SU-DHL-6 (cell line): ENCODE data around the gene SELENOO.

Experiments used
- H2AFZ ChIP-seq: fragments of 200-600 bp; sonication (generic); 2 replicates; pipeline ENCODE4 v1.6.1; 2014; ENCODE audit warnings: low read depth, mild to moderate bottlenecking, moderate library complexity, mixed read lengths, antibody characterized with exemption, low read length; ENCODE audit not compliant: severe bottlenecking
- H3F3A ChIP-seq: fragments of 200-600 bp; shearing (Covaris generic); 2 replicates; pipeline ENCODE4 v1.6.0; 2016; ENCODE audit warnings: antibody characterized with exemption, mild to moderate bottlenecking; ENCODE audit not compliant: insufficient read depth
- H3K27ac ChIP-seq: fragments of 200-600 bp; sonication (generic); 2 replicates; pipeline ENCODE4 v1.5.1; 2016; ENCODE audit warnings: low read depth, mild to moderate bottlenecking, low read length, moderate library complexity, mixed read lengths
- H3K27me3 ChIP-seq: fragments of 200-600 bp; sonication (generic), shearing (Covaris generic); 2 replicates; pipeline ENCODE4 v1.6.0; 2014; ENCODE audit warnings: mild to moderate bottlenecking, low read length
- H3K36me3 ChIP-seq: fragments of 200-600 bp; sonication (generic); 2 replicates; pipeline ENCODE4 v1.6.1; 2014; ENCODE audit warnings: mild to moderate bottlenecking, low read length, mixed read lengths
- H3K4me2 ChIP-seq: fragments of 300-600, 200-600 bp; shearing (Covaris generic), sonication (generic); 2 replicates; pipeline ENCODE4 v1.6.0; 2014; ENCODE audit warnings: low read length, low read depth, mild to moderate bottlenecking; ENCODE audit not compliant: poor library complexity, severe bottlenecking
- H3K4me3 ChIP-seq: fragments of 200-600 bp; sonication (generic); 2 replicates; pipeline ENCODE4 v1.5.1; 2014; ENCODE audit warnings: antibody characterized with exemption, low read length, mild to moderate bottlenecking, mixed read lengths; ENCODE audit not compliant: insufficient read depth, poor library complexity, severe bottlenecking
- H3K79me2 ChIP-seq: fragments of 200-600 bp; sonication (generic); 2 replicates; pipeline ENCODE4 v1.6.1; 2014; ENCODE audit warnings: mild to moderate bottlenecking, low read length, moderate library complexity; ENCODE audit not compliant: insufficient read depth
- H3K9ac ChIP-seq: fragments of 200-600 bp; sonication (generic); 2 replicates; pipeline ENCODE4 v1.7.0; 2014; ENCODE audit warnings: mild to moderate bottlenecking, low read length
- H3K9me2 ChIP-seq: fragments of 200-600 bp; sonication (generic); replicated peaks from 2 replicates; pipeline ENCODE4 v1.6.1; 2014; ENCODE audit warnings: low read length; ENCODE audit not compliant: insufficient read depth
- H3K9me3 ChIP-seq: fragments of 200-600 bp; sonication (generic); 2 replicates; pipeline ENCODE4 v1.6.1; 2014; ENCODE audit warnings: low read length, mixed read lengths; ENCODE audit not compliant: insufficient read depth
- H4K20me1 ChIP-seq: fragments of 200-600 bp; sonication (generic); 2 replicates; pipeline ENCODE4 v1.6.1; 2014; ENCODE audit warnings: low read depth, mild to moderate bottlenecking, antibody characterized with exemption, low read length, moderate library complexity, mixed read lengths
- EZH2phosphoT487 ChIP-seq: fragments of 200-600 bp; sonication (generic), shearing (Covaris generic); conservative IDR thresholded peaks from 2 replicates; pipeline ENCODE4 v1.6.1; 2018; ENCODE audit warnings: mild to moderate bottlenecking, antibody characterized with exemption, low read length, moderate library complexity, mixed read lengths
- TF ChIP-seq, protein P1 (sequence below): fragments of 200-600 bp; sonication (generic); IDR thresholded peaks from one replicate; pipeline ENCODE4 v1.5.1; 2017; ENCODE audit warnings: antibody characterized with exemption, mild to moderate bottlenecking, low read length, moderate library complexity; ENCODE audit not compliant: insufficient read depth, poor library complexity, severe bottlenecking

SELENOO gene

DNA sequence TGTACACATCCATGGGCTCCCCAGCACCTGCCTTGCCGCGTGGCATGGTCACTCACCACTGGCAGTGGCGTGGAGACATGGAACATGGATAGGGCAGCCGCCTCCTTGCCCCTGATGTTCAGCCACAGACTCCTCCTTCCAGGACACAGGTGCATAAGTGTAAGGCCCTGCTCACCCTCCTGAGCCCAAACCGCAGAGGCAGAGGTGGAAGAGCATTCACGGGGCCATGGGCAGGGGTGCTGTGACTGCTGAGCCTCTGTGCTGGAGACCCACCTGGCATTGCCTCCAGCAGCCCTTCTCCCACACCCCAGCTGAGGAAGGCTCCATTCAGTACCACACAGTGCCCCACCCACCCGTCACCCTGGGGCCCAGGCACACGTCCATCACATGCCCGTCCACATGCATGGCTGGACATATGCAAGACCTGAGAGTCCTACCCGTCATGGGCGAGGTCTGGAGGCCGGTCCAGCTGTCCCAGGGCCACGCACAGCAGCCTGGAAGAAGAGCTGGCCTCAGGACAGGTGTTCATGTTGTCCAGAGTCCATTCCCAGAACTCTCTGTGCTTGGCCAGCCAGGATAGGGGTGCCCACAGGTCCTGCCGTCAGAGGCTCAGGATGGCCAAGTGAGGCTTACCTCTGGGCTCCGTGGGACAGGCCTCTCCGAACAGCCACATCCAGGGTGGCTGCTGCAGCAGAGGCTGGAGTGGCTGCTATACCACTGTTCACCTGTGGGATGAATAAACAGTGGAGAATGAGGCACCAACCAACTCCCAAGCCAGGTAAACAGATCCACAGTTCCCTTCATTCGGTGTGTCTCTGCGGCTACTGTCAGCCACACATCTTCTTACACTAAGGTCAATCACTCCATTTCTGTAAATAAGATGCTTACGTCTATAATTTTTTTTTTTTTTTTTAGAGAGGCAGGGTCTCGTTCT is 45.7 kb downstream of the SELENOO start:
- Histone ChIP-seq H3K36me3 (no peaks in the 10 kb centered on the region), H3K79me2 (peaks cover 34% of the 10 kb centered on the region), H3K27ac (no peak overlapping the region), H3F3A (peaks cover 35% of the 10 kb centered on the region), H3K9ac (no peak overlapping the region), H3K4me3 (no peak overlapping the region), H3K27me3 (no peaks in the 10 kb centered on the region), H4K20me1 (no peaks in the 10 kb centered on the region), H3K9me2 (no peaks in the 10 kb centered on the region), H2AFZ (no peak overlapping the region), H3K9me3 (no peaks in the 10 kb centered on the region), H3K4me2 (no peak overlapping the region)
- no peak for TF ChIP-seq EZH2phosphoT487

DNA sequence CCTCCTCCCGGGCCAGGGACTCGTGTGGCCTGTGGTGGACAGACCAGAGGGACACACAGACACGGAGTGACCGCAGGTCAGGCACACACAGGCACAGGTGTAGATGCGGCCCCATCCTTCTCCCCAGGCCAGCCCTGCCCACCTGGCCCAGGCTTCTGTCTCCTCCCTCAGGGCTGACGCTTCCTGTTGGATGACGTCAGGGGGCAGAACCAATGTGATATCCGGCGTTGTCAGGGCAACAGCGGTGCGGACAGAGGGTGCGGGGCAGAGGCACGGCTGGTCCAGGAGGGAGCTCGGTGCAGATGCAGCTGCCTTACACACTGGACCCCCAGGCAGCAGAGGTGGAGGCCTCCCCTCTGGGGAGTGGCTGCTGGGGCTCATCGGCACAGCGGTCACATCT is 46.9 kb downstream of the SELENOO start:
- TF ChIP-seq, protein P1, sequence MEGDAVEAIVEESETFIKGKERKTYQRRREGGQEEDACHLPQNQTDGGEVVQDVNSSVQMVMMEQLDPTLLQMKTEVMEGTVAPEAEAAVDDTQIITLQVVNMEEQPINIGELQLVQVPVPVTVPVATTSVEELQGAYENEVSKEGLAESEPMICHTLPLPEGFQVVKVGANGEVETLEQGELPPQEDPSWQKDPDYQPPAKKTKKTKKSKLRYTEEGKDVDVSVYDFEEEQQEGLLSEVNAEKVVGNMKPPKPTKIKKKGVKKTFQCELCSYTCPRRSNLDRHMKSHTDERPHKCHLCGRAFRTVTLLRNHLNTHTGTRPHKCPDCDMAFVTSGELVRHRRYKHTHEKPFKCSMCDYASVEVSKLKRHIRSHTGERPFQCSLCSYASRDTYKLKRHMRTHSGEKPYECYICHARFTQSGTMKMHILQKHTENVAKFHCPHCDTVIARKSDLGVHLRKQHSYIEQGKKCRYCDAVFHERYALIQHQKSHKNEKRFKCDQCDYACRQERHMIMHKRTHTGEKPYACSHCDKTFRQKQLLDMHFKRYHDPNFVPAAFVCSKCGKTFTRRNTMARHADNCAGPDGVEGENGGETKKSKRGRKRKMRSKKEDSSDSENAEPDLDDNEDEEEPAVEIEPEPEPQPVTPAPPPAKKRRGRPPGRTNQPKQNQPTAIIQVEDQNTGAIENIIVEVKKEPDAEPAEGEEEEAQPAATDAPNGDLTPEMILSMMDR: no peak
- TF ChIP-seq EZH2phosphoT487: no peak
- Histone ChIP-seq H3K4me2 (peak overlapping the region; percentile 4), H3K4me3 (no peak overlapping the region), H3K27me3 (no peaks in the 10 kb centered on the region), H3K9ac (no peak overlapping the region), H3K27ac (no peak overlapping the region), H3K9me3 (no peaks in the 10 kb centered on the region), H2AFZ (no peak overlapping the region), H3F3A (peaks cover 32% of the 10 kb centered on the region), H3K9me2 (no peaks in the 10 kb centered on the region), H3K36me3 (no peaks in the 10 kb centered on the region), H4K20me1 (no peaks in the 10 kb centered on the region), H3K79me2 (peaks cover 23% of the 10 kb centered on the region)

DNA sequence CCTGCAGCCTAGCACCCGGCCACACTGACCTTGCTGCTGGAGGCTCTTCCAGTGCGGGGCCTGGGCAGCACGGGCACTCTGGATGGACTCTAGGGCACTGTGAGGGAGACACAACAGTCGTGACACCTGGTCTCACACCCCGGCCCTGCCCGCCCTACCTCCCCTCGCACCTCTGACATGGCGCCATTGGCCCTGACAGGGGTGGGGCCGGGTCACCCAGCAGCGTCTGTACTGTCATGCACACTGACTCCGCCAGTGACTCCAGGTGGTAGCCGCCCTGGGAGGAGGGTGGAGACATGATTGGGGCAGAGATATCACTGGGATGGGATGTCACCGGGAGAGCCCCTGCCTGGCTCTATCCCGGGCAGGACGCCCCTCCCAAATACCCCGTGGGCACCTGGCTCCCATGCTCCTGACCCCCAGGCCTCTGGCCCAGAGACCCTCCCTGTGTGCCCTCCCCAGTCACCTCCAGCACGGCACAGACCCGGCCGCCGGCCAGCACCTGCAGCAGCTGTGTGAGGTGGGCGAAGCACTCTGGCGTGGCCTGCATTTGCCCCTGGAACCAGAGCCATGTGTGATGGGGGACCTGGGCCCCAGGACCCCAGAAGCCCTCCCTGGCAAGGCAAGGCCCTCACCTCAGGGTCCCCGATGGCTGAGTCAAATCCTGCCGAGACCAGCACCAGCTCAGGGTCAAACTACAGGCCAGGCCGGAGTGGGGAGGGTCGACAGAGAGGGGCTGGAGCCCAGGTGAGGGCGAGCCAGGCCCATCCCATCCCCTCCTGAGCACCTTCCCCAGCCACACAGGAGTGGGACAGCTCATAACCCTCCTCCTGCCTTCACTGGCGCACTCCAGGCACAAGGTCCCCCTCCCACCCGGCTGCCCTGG is 47.6 kb downstream of the SELENOO start:
- H3K4me3 ChIP-seq: no peak overlapping the region
- H3K9ac ChIP-seq: no peak overlapping the region
- H3K9me3 ChIP-seq: no peaks in the 10 kb centered on the region
- no peak overlapping the region for H3K27ac ChIP-seq
- H3K36me3 ChIP-seq: no peaks in the 10 kb centered on the region
- no peak overlapping the region for H3K4me2 ChIP-seq
- H3K79me2 ChIP-seq: peaks cover 16% of the 10 kb centered on the region
- no peak for TF ChIP-seq EZH2phosphoT487
- TF ChIP-seq, protein P1: no peak
- H3K27me3 ChIP-seq: no peaks in the 10 kb centered on the region
- H3K9me2 ChIP-seq: no peaks in the 10 kb centered on the region
- H3F3A ChIP-seq: peaks cover 32% of the 10 kb centered on the region
- H2AFZ ChIP-seq: no peak overlapping the region
- H4K20me1 ChIP-seq: no peaks in the 10 kb centered on the region
